HG03354 (cell line): ENCODE measurements around the gene ACKR4.
"Not testable (repeated sequence)": the region's sequence is repeated elsewhere in the genome, so short reads cannot be mapped to it uniquely, and the experiment has no call there.

Experiments
- ATAC-seq: cut with Tn5 transposase; IDR thresholded peaks from one replicate; pipeline ENCODE4 v1.9.1; 2021; ENCODE audit warnings: mild to moderate bottlenecking; ENCODE audit not compliant: unreplicated experiment, poor library complexity, severe bottlenecking

ACKR4 gene

GRCh38 chr3:132596816-132597433 lies at the start of gene ACKR4:
TSS of gene ACKR4 (plus strand) at chr3:132597270. CDS start at chr3:132600398, 3,128 bp downstream.
- no peak for ATAC-seq

GRCh38 chr3:132549169-132549568 lies 47.9 kb upstream of the ACKR4 start:
- no peak for ATAC-seq

GRCh38 chr3:132549890-132550578 lies 47.0 kb upstream of the ACKR4 start:
- ATAC-seq = peak; percentile 89

- ATAC-seq = no peak
Observed at GRCh38 chr3:132550579-132551305, 46.3 kb upstream of the ACKR4 start.

GRCh38 chr3:132553826-132554225 lies 43.2 kb upstream of the ACKR4 start:
- ATAC-seq = no peak

- ATAC-seq = no peak
Observed at GRCh38 chr3:132554437-132554836, 42.6 kb upstream of the ACKR4 start.

- no peak for ATAC-seq
Observed at GRCh38 chr3:132555306-132556035, 41.6 kb upstream of the ACKR4 start.

GRCh38 chr3:132556036-132556386 lies 41.1 kb upstream of the ACKR4 start:
- not testable (repeated sequence) for ATAC-seq

GRCh38 chr3:132556508-132557159 lies 40.4 kb upstream of the ACKR4 start:
- no peak for ATAC-seq

- ATAC-seq = no peak
Observed at GRCh38 chr3:132561003-132561402, 36.1 kb upstream of the ACKR4 start.

GRCh38 chr3:132563420-132564069 lies 33.5 kb upstream of the ACKR4 start:
- ATAC-seq = no peak

GRCh38 chr3:132564070-132564465 lies 33.0 kb upstream of the ACKR4 start:
- ATAC-seq = no peak

GRCh38 chr3:132568422-132568821 lies 28.6 kb upstream of the ACKR4 start:
- ATAC-seq = no peak

- no peak for ATAC-seq
Observed at GRCh38 chr3:132569153-132569552, 27.9 kb upstream of the ACKR4 start.

GRCh38 chr3:132569580-132569979 lies 27.5 kb upstream of the ACKR4 start:
- no peak for ATAC-seq

GRCh38 chr3:132570016-132570415 lies 27.1 kb upstream of the ACKR4 start:
- no peak for ATAC-seq

- ATAC-seq = no peak
Observed at GRCh38 chr3:132573797-132574211, 23.3 kb upstream of the ACKR4 start.

- ATAC-seq = no peak
Observed at GRCh38 chr3:132587401-132587800, 9.7 kb upstream of the ACKR4 start.

GRCh38 chr3:132592216-132592615 lies 4.9 kb upstream of the ACKR4 start:
- no peak for ATAC-seq
